Stimulated activated CD4-positive, alpha-beta T cell treated with anti-CD3 and anti-CD28 coated beads, TNF-alpha, amount 100 ng/mL, for 48 hours (primary cell): Measurements from ENCODE around the gene PHF19.

Source experiments
- DNase-seq, 3 donors: peaks; one replicate each; pipeline ENCODE4 v3.0.0-alpha.2; 2020; ENCODE audit warnings: low read depth in 3 of 3

PHF19 gene

DNA sequence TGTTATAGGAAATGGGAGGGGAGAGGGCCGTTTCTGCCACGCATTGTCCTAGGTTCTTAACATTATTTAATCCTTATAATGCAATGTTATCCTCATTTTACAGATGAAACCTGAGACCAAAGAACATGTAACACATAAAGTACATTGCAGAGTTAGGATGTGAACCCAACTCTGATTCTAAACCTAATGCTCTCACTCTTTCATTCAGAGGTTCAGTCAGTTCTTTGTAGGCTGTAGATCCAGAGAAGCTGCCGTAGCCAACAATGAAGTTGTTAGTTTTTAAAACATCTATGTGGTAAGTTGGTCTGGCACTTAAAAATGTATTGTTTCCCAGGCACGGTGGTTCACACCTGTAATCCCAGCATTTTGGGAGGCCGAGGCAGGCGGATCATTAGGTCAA is 23.8 kb downstream of the PHF19 start:
- DNase-seq = no peak

DNA sequence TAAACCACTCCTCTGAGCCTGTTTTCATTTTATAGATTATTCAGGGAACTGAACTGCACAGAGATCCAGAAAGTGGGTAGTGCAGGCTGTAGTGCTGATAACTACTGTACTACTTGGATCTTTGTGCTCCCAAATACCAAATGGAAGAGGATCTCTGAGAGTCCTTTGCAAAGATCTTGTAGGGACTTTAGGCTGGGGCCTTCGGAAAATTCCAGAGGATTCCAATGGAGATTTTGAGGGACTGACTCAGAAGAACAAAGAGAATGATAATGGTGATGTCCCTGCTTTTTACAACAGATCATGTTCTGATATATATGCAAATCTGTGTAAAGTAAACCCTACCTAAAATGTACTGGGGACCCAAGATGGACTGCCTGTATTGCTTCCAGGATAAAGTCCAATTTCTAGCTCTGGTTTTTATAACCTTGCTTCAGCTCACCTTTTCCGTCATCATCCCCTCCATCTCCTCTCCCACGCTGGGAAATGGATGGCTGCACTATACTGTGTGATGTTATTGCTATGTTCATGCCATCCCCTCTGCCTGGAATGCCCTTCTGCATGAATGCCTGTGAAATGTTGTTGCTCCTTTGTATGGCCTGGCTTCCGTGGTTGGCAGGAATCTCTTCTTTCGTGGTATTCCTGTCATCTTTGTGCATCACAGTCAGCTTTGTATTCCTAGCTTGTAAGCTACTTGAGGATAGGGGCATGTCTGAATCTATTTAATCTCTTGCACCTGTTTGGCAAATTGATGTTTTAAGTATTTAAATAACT is 24.6 kb downstream of the PHF19 start:
- no peak for DNase-seq

GRCh38 chr9:120851449-120851848 is 25.5 kb downstream of the PHF19 start:
- no peak for DNase-seq

DNA sequence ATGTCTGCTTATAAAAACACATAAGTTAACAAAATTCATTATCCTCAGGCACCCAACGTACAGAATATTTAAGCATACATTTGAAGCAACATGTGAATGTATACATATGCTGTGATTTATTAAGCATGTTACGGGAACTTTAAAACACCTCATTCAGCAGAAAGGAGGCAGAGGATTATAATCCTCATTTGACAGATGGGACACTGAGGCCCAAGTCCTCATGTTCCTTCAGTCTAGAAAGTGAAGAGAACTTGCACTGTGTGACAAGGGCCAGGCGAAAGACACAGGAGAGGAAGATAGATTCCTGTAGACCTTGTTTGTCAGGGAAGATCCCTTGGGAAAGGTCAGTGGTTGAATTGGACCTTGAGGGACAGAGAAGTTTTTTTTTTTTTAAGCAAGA is 26.7 kb downstream of the PHF19 start:
- DNase-seq = no peak

DNA sequence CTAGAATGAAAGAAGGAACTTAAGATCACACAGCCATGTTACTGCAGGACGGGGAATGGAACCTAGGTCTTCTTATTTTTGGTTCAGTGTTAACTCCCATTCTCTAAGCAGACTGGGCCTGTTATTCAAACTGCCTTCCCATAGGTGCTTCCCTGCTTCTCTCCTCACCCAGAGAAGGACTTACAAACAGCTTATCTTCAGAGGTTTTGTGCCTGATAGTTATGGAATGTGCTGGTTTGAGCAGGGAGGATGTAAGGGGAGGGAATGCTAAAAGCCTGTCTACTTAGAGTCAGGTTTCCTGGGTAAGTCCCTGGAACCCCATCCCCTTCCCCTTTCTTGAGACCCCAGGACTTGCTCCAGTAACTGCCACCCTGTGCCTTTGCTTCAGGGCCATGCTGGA is 30.1 kb downstream of the PHF19 start:
- no peak for DNase-seq

- DNase-seq = no peak
Observed at GRCh38 chr9:120846251-120846889, 30.6 kb downstream of the PHF19 start.

DNA sequence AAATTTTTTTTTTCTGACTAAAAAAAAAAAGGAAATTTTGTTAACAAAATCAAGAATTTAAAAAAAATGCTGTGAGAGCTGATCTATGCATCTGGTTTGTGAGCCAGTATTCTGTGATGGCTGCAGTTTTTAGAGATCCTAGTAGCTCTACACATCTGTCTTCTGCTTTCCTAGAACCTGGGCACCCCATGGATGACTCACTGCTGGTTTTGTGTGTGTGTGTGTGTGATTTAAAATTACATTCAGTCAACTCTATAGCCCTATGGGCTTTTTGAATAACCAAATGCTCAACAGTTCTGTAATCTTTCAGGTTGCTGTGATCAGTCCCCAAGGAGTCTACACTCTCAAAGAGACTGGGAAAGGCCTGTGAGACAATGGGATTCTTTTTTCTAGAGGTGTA is 31.7 kb downstream of the PHF19 start:
- peak in 2 of 3 donors; percentile 41 to 42 for DNase-seq

DNA sequence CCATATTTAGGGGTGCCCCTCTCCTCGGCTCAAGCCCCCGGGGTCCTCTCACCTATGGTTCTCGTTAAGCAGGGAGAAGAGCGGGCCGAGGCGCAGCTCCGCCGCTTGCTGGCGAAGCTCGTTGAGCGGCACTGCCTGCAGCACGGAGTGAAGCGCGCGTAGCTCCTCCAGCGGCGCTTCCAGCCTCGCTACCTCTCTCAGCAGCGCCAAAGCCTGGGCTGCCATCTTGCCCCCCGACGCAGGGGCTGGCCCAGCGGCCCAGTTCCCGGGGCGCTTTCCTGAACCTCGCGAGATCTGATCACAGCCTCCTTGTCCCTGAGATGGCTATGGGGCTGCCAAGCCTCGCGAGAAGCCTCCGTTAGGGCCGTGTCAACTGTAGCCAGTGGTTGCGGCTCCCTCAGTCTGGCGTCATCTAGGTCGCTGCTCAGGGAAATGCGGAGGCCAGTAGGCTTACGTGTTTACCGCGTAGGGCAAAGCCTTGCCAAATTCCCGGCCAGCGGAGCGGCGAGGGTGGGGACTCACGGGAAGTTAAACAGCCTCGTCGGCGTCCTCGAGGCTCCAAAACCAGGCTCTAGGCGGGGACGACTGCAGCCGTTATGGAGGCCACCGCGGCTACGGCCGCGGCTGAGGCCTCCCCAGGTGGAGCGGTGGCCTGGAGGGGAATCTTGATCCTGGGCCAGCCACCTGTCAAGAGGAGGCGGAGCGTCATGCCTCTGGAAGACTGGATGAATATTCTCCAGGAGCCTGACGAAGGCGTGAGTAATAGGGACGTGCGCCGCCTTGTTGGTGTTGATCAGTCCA is 34.1 kb downstream of the PHF19 start, which contains the start of gene PSMD5:
Gene PSMD5, minus strand, starts transcription at position 238 of the 801 bp plus-strand sequence. Its CDS starts 13 bp downstream, at position 225.
- DNase-seq = peak; percentile 90 to 98 (median 95)

GRCh38 chr9:120841930-120842684 is 34.9 kb downstream of the PHF19 start:
- no peak for DNase-seq

- no peak for DNase-seq
Observed at GRCh38 chr9:120839146-120839545, 37.8 kb downstream of the PHF19 start.

GRCh38 chr9:120837921-120838320 is 39.1 kb downstream of the PHF19 start:
- DNase-seq = no peak

DNA sequence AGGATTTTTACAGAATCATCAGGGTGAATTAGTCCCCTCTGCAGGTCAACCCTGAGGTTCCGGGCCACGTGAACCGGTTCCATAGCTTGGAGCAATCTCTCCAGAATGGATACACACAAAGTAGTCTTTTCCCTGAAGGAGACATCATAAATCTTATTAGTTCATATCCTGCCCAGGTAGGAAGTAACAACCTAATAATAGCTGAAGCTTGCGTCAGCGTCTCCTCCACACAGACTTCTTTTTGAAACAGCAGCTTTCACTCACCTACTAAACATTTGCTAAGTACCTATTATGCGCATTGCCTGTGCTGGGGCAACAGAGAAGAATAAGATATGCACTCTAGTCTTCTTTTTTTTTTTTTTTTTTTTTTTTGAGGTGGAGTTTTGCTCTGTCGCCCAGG is 43.7 kb downstream of the PHF19 start:
- no peak for DNase-seq

DNA sequence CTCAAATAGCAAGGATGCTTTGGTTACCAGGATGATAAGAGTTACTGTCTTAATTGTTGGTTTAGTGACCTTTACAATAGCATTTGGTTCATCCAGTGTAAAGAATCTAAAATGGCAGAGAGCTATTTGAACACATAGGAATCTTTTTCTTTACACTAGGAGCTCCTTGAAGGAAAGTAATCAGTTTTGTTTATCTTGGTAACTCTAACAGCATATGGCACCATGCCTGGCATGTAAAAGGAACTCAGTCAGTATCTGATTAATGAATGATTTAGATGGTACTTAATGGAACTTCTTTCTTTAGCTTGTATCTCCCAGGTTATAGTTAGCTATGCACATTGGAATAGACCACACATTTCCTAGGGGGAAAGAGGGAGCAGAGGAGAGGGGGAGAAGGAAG is 44.2 kb downstream of the PHF19 start:
- no peak for DNase-seq

DNA sequence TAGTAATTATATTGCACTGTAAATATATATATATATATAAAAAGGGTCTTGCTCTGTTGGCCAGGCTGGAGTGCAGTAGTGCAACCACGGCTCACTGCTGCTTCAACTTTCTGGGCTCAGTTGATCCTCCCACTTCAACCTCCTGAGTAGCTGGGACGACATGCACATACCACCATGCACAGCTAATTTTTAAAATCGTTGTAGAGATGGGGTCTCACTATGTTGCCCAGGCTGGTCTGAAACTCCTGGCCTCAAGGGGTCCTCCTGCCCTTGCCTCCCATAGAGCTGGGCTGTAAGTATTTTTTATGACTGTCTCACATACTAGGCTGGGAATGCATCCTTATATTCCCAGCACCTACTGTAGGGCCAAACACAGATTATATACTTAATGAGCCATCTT is 46.1 kb downstream of the PHF19 start:
- DNase-seq = no peak

GRCh38 chr9:120830151-120830550 is 46.8 kb downstream of the PHF19 start:
- no peak for DNase-seq

DNA sequence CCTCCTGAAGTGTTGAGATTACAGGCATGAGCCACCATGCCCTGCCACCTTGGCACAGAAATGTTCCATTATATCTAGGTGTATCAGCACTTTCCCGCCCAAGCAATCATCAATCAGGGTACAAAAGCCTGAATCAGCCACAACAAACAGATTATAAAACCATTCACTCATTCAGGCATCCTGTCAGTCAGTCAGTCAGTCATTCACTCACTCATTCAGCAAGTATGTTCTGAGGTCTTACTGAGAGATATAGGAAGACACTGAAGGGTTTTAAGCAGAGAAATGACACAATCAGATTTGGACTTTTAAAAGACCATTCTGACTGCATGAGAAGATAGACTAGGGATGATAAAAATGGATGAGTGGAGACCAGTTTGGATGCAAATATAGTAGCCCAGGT is 47.3 kb downstream of the PHF19 start:
- DNase-seq = no peak

DNA sequence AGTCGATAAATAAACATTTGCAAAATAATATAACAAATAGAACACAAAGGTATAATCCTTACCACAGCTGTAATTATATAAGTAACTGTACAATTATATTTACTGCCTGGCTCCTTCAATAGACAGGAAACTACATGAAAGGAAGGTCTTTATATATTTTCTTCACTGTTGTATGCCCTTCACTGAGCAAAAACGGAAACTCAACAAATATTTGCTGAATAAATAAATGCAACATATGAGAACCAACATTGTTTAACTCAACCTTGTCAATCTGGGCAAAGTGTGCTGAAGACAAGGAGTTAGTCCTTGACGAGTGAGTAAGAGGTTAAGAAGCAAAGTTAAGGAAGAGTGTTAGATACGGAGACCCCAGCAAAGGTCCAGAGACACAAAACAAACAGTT is 56.9 kb downstream of the PHF19 start:
- DNase-seq = no peak

DNA sequence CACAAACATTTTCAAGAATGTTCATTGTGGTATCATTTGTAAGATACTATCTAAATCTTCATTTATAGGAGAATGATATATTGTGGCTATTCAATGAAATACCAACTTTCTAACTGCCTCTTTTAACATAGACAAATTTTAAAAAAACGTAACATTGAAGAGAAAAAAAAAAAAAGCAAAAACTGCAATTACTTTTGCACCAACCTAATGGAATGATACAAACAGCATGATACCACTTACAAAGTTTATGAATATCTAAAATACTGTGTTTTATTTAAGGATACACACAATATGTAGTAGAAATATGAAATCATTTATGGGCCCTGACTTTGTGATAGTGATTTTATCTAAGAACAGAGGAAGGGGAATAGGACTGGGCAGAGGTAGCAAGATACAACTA is 58.4 kb downstream of the PHF19 start:
- DNase-seq = no peak

DNA sequence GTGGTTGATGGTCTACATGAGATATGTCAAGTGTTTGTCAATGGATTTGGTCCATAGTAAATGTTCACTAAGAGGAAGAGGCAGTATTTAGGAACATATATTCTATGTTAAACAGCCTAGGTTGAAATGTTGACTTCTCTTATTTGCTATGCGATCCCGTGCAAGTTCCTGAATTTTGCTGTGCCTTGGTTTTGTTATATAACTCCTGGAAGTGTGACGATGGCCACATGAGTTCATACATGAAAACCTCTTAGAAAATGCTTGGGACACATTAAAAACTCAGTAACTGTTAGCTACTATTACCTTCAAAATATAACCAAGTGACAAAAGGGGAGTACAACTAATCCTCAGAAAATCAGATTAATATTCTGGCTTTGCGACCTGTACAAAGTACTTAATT is 61.9 kb downstream of the PHF19 start:
- no peak for DNase-seq

DNA sequence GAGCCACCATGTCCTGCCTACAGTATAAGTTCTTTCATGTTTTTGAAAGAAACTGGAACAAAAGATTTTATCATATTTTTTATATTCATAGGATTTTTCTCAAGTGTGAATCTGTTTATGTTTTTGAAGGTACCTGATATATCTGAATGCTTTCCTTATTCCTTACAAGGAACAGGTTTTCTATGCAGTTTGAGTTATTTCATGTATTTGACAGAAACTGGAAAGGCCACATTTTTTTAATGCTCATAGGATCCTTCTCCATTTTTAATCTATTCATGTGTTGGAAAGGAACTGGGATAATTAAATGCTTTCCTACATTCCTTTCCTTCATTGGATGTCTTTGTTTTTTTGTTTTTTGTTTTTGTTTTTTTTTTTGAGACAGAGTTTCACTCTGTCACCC is 68.1 kb downstream of the PHF19 start:
- no peak for DNase-seq

DNA sequence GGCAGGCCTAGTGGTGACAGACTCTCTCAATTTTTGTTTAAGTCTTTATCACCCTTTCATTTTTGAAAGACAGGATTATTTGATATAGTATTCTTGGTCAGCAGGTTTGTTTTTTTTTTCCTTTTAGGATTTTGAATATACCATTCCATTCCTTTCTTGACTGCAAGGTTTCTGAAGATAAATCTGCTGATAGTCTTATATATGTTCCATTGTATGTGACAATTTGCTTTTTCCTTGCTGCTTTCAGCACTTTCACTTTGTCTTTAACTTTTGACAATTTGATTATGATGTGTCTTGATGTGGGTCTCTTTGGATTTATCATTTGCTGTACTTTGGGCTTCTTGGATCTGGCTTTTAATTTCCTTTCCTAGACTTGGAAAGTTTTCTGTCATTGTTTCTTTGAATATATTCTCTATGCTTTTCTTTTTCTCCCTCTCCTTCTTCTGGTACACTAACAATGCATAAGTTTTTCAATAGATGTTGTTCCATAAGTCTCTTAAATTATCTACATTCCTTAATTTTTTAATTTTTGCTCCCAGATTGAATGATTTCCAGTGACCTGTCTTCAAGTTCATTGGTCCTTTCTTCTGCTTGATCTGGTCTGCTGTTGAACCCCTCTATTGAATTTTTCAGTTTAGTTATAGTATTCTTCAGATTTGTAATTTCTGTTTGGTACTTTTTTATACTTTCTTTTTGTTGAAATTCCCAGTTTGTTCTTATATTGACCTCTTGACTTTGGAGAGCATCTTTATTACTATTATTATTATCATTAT is 69.2 kb downstream of the PHF19 start:
- DNase-seq = no peak
